ACC112 (cell line): ENCODE results near the gene SLC38A10.

ENCODE experiments used
- H2AFZ ChIP-seq: fragments of 200-600 bp; sonication (generic); one replicate; pipeline ENCODE4 v1.6.0; 2017; ENCODE audit warnings: antibody characterized with exemption, low read length; ENCODE audit not compliant: unreplicated experiment
- H3K27ac ChIP-seq: fragments of 200-600 bp; sonication (generic); 2 replicates; pipeline ENCODE4 v1.5.1; 2014; ENCODE audit warnings: low read depth, mild to moderate bottlenecking, antibody characterized with exemption, low read length, moderate library complexity
- H3K27me3 ChIP-seq: fragments of 200-600 bp; sonication (generic); 2 replicates; pipeline ENCODE4 v1.6.1; 2014; ENCODE audit warnings: mild to moderate bottlenecking, antibody characterized with exemption, low read length, moderate library complexity, mixed read lengths; ENCODE audit not compliant: insufficient read depth
- H3K36me3 ChIP-seq: fragments of 200-600 bp; sonication (generic); 2 replicates; pipeline ENCODE4 v1.6.1; 2016; ENCODE audit warnings: mild to moderate bottlenecking, antibody characterized with exemption, low read length, moderate library complexity, mixed read lengths; ENCODE audit not compliant: insufficient read depth
- H3K4me1 ChIP-seq: fragments of 200-600 bp; sonication (generic); one replicate; pipeline ENCODE4 v1.6.1; 2016; ENCODE audit warnings: low read length, mixed read lengths; ENCODE audit not compliant: insufficient read depth, unreplicated experiment, control insufficient read depth
- H3K4me3 ChIP-seq: fragments of 200-600 bp; sonication (generic); 2 replicates; pipeline ENCODE4 v1.5.1; 2014; ENCODE audit warnings: mild to moderate bottlenecking, low read depth, low read length
- H3K79me2 ChIP-seq: fragments of 200-600 bp; sonication (generic); one replicate; pipeline ENCODE4 v1.6.0; 2016; ENCODE audit warnings: low read length; ENCODE audit not compliant: control insufficient read depth, unreplicated experiment, insufficient read depth

SLC38A10 gene

DNA sequence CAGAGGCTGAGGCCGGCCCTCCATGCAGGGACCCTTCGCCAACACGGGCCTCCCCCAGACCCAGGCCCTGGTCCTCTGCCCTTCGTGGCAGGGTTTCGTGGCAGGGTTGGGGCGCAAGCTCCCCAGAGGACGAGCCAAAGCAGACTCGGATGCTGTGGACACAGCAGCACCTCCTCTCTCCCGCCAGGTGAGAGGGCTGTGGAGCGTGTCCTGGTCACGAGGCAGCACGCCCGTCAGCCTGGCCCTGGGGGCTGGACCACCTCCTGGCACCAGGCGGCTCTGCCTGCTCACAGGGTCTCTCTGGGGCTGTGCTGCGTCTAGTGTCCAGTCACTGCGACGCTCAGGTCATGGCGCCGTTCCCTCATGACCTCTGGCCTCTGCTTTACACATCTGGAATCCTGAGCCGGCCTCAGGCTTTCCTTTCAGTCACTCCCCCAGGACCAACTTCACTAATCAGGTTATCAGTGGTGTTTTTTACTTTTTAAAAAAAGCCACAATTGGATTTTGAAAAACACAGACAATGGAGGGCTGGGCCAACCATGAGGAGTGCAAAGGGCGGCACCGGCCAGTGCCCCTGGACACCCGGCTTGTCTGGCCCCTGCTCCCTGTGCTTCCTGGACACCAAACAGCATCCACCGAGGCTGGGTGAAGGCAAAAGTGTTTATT, 50.6 kb downstream of the SLC38A10 start:
- H3K4me3 ChIP-seq: no peak overlapping the region
- H3K79me2 ChIP-seq: peaks cover 24% of the 10 kb centered on the region
- peaks cover 3% of the 10 kb centered on the region; the same call in 1 of the 2 replicates for H3K36me3 ChIP-seq
- H3K4me1 ChIP-seq: peaks cover 9% of the 10 kb centered on the region
- no peak overlapping the region for H3K27ac ChIP-seq
- H2AFZ ChIP-seq: no peak overlapping the region
- H3K27me3 ChIP-seq: no peaks in the 10 kb centered on the region

DNA sequence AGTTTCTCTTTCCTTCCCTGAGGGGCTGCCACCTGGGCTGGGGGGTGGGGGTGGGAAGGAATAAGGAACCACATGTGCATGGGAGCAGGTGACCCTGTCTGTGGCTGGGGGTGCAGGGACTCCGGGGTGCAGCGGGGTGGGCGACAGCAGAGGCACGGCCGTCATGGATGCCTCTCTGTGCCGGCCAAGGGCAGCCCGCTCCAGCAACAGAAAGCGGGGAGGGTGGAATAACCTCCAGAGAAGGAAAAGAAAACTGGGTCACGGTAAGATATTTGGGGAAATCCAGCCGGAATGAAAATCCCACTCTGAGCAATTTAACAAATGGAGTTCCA, 51.8 kb downstream of the SLC38A10 start:
- H3K27ac ChIP-seq: no peak overlapping the region
- H3K79me2 ChIP-seq: peaks cover 29% of the 10 kb centered on the region
- H3K27me3 ChIP-seq: no peaks in the 10 kb centered on the region
- H3K4me1 ChIP-seq: peaks cover 9% of the 10 kb centered on the region
- H3K36me3 ChIP-seq: peaks cover 3% of the 10 kb centered on the region; the same call in 1 of the 2 replicates
- no peak overlapping the region for H3K4me3 ChIP-seq
- no peak overlapping the region for H2AFZ ChIP-seq

DNA sequence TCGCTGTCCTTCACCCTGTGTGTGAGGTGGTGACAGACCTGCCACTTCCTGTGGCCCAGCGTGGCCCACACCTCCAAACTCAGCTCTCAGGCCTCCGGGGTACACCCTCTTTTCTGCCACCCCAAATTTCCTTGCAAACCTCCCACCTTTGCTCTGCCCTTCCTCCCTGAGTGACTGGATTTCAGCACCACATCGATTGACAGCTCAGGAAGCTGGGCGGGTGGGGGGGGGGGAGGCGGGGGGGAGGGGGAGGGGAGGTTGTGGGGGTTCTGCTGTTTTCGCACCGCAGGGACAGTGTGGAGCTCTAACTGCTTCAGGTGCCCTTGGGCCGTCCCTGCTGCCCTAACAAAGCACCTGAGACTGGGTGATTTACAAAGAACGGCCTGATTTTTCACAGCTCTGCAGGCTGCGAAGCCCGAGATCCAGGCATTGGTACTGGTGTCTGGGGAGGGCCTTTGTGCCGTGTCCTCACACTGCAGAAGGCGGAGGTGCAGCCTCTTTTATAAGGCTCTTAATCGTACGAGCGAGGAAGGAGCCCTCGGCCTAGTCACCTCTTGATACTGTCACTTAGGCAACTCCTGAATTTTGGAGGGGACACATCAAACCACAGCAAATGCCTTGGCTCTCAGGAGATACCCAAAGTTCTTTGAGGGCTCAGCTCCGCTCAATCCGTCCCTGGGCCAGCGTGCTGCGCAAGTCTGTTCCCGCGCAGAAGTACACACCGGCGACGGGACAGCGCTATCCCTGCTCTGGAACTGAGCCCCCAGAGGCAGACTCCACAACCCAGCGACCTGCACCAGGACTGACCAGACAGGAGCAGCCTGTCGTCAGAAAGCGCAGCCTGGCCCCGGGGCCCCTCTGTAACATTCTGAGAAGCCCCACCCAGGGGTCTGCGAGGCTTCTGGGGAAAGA, 52.4 kb downstream of the SLC38A10 start:
- Histone ChIP-seq H3K27ac (no peak overlapping the region), H3K4me1 (peaks cover 13% of the 10 kb centered on the region), H3K4me3 (no peak overlapping the region), H3K36me3 (peaks cover 3% of the 10 kb centered on the region; the same call in 1 of the 2 replicates), H2AFZ (no peak overlapping the region), H3K27me3 (no peaks in the 10 kb centered on the region), H3K79me2 (peaks cover 35% of the 10 kb centered on the region)

DNA sequence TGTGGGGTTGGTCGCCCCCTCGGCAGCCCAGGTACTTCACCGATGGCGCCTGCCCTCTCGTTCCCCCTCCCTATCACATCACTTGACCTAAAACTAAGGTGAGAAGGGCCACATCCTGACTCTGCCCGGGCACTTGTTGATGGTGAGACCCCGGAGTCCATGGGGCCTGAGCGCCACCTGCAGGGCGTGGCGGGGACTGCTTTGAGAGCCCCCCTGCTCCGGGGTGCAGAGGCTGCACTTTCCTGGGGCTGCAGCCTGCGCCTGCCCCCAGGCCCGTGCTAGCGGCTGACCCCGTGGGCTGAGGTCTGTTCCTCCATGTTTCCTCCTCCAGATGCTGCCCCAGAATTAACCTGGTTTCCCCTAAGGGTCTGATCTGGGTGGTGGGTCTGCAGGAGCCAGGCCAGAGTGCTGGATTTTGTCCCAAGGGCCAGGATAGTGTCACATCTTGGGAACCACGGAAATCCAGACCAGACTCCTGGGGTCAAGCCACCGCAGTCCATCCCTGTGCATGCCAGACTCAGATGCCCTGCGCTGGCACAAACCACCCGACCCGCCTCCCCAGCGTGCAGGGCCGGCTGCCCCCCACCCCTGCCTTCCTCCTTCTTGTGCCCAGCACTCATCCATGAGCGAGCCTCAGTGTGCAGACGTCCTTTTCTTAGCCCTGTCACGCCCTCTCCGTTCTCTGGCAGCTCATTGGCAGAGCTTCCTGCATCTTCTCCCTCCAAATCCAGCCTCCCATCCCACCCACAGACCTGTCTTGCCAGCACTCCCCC, 53.3 kb downstream of the SLC38A10 start:
- Histone ChIP-seq H2AFZ (no peak overlapping the region), H3K27ac (no peak overlapping the region), H3K27me3 (no peaks in the 10 kb centered on the region), H3K4me3 (no peak overlapping the region), H3K36me3 (peaks cover 3% of the 10 kb centered on the region; the same call in 1 of the 2 replicates), H3K4me1 (peaks cover 17% of the 10 kb centered on the region), H3K79me2 (peaks cover 43% of the 10 kb centered on the region)

DNA sequence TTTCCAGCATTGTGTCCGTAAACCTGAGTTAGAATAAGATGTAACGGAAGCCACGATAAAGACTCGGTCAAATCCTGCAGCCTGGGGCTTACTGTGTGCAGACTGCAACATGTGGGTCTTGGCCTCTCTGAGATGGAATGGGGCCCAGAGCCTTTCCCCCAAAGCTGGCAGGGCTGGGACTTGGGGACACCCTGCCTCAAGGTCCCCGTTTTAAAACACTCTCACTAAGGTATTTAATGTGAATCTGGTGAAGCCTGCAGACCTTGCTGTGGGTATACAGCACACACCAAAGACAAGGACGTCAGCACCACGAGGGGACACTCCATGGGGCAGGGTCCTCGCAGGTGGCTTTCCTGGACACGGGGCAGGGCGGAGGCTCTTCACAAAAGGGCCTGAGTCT, 53.9 kb downstream of the SLC38A10 start:
- H3K27ac ChIP-seq: no peak overlapping the region
- H3K4me3 ChIP-seq: no peak overlapping the region
- H3K27me3 ChIP-seq: no peaks in the 10 kb centered on the region
- H3K79me2 ChIP-seq: peaks cover 45% of the 10 kb centered on the region
- no peak overlapping the region for H2AFZ ChIP-seq
- H3K4me1 ChIP-seq: peaks cover 17% of the 10 kb centered on the region
- peaks cover 3% of the 10 kb centered on the region; the same call in 1 of the 2 replicates for H3K36me3 ChIP-seq

DNA sequence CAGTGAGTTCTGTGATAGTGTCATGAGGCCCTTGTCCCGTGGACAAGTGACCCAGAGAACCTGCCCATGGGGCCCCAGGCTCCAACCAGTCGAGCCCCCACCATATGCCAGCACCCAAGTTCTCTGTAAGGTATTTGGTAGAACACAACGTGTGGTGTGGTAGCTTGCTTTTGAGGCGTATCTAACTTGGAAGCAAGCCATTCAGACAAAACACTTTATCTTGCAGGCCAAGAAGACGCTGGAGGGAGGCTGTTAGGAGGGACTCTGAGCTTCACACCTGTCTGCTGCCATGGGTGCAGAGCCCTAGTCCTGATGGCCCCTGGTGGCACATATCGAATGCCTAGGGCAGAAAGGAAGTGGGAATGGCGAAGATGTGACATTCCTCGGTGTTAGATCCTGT, 54.3 kb downstream of the SLC38A10 start:
- no peak overlapping the region for H3K27ac ChIP-seq
- H3K27me3 ChIP-seq: no peaks in the 10 kb centered on the region
- no peak overlapping the region for H2AFZ ChIP-seq
- peaks cover 3% of the 10 kb centered on the region; the same call in 1 of the 2 replicates for H3K36me3 ChIP-seq
- H3K4me1 ChIP-seq: peaks cover 17% of the 10 kb centered on the region
- peak overlapping the region; percentile 94; the same call in 1 of the 2 replicates for H3K4me3 ChIP-seq
- H3K79me2 ChIP-seq: peaks cover 47% of the 10 kb centered on the region

DNA sequence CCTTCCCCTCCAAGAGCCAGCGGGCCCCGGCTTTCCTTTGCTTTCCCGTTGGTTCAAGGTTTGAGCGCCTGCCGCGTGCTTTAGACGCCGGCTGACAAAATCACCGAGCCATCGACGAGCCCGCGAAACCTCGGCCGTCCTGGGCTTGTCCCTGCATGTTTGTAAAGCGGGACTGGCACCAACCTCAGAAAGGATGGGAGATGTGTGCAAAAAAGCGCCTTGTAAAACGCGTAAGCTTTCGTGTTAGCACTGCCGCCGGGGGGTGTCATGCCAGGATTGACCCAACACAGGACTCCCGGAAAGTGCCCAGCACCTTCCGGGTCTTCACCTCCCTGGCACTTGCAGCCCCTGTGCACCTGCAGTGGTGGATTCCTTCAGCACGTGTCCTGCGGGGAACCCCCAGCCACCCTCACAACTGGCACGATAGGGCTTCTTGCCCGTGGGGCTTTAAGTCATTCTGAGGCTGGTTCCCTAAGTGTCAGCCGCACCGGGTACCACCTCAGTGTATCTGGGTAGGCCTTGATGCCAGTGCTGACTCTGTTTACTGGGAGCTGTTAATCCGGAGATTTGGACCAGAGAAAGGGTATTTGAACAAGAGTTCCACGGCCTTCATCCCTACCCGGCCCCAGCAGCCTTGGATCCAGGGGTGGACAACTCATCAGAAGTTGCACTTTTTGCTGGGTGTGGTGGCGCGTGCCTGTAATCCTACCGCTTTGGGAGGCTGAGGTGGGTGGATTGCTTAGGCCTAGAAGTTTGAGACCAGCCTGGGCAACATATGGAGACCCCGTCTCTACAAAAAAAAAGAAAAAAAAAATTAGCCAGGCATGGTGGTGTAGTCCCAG, 55.2 kb downstream of the SLC38A10 start:
- peaks cover 47% of the 10 kb centered on the region for H3K79me2 ChIP-seq
- peaks cover 3% of the 10 kb centered on the region; the same call in 1 of the 2 replicates for H3K36me3 ChIP-seq
- H3K27ac ChIP-seq: peak overlapping the region; percentile 26; the same call in 1 of the 2 replicates
- peak overlapping the region; percentile 29 for H2AFZ ChIP-seq
- peaks cover 14% of the 10 kb centered on the region for H3K4me1 ChIP-seq
- peak overlapping the region; percentile 94 for H3K4me3 ChIP-seq
- H3K27me3 ChIP-seq: no peaks in the 10 kb centered on the region

DNA sequence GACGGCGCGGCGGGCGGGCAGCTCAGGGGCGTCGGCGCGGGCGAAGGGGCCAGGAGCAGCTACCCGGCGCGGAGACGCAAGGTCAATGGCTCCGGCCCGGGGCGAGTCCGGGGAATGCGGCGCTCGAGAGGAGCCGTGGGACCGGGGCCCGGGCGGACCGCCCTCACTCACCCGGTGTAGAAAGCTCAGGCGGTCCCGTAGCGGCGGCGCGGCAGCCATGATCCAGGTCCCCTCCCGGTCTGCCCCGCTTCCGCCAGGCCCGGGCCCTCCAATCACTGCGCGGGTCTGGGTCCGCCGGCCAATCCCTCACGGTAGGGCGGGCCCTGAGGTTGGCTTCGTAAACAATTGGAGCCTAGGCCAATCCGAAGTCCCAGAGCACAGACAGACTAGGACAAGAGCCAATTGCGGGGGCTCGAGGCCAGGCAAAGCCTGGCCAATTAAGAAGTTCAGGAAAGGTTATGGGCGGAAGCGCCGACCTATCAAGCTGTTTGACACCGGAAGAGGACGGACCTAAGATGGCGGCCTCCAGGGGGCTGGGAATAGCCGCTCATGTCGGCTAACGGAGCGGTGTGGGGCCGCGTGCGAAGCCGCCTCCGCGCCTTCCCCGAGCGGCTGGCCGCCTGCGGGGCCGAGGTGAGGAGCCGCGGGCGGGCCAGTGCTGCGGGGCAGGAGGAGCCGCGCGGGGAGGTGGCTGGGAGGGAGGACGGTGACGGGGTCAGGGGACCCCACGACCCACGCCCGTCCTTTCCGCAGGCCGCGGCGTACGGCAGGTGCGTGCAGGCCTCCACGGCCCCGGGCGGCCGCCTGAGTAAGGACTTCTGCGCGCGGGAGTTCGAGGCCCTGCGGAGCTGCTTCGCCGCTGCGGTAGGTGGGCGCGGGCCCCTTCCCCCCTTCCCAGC, 56.0 kb downstream of the SLC38A10 start, which contains the start of the genes NDUFAF8 and TEPSIN:
NDUFAF8 (plus strand) TSS at position 504 of the 899 bp plus-strand sequence; CDS start at position 550, 46 bp downstream.
TEPSIN (minus strand) TSS at position 241 of the 899 bp plus-strand sequence; CDS start at position 219, 22 bp downstream.
- Histone ChIP-seq H3K4me1 (peaks cover 8% of the 10 kb centered on the region), H3K36me3 (peaks cover 3% of the 10 kb centered on the region; the same call in 1 of the 2 replicates), H3K79me2 (peaks cover 47% of the 10 kb centered on the region), H3K27ac (peak within 1 kb of the TSS; percentile 26; the same call in 1 of the 2 replicates), H3K27me3 (no peaks in the 10 kb centered on the region), H3K4me3 (peak within 1 kb of the TSS; percentile 94), H2AFZ (peak within 1 kb of the TSS; percentile 78)

DNA sequence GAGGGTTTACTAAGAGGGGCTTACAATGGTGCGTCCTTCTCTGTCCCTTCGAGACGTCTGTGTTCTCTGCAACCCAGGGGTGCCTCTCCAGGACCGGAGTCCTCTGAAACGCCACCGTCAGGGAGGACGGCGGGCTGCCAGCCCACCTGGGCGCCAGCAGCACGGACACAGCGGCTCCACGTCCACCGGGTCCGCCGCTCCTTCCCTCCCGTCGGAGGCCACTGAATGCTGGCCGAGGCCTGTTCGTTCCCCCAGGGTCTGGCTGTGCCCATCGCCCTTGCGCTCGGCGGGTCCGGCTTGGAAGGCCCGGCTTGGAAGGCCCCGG, 56.7 kb downstream of the SLC38A10 start:
- Histone ChIP-seq H3K4me3 (peak overlapping the region; percentile 94), H2AFZ (peak overlapping the region; percentile 78), H3K36me3 (peaks cover 3% of the 10 kb centered on the region; the same call in 1 of the 2 replicates), H3K27me3 (no peaks in the 10 kb centered on the region), H3K27ac (no peak overlapping the region), H3K79me2 (peaks cover 47% of the 10 kb centered on the region), H3K4me1 (peaks cover 8% of the 10 kb centered on the region)
